ENCODE results near the gene C16orf95.

GRCh38 chr16:87324411-87325275 lies 7.5 kb upstream of the C16orf95 start:
- TF ChIP-seq CTCF (IDR thresholded peaks at IDR 0.05) (peak in 2 of 3 experiments; percentile 33 to 76), POLR2A (IDR thresholded peaks at IDR 0.05) (no peak)
